Loucy (cell line): ENCODE measurements around the gene ALK.
A peak's percentile ranks its signal among the peaks of the same experiment; 100 is the strongest.

ENCODE experiments used
- H2AFZ ChIP-seq: fragments of 200-600 bp; sonication (generic); 2 replicates; pipeline ENCODE4 v1.6.0; 2016; ENCODE audit warnings: antibody characterized with exemption, mild to moderate bottlenecking, low read length, moderate library complexity
- H3F3A ChIP-seq: fragments of 200-600 bp; 2 replicates; pipeline ENCODE4 v1.6.0; 2016; ENCODE audit warnings: antibody characterized with exemption, low read depth, mild to moderate bottlenecking
- H3K27me3 ChIP-seq: fragments of 200-600 bp; sonication (generic); 2 replicates; pipeline ENCODE4 v1.6.1; 2014; ENCODE audit warnings: low read length, mild to moderate bottlenecking; ENCODE audit not compliant: insufficient read depth, poor library complexity, severe bottlenecking
- H3K36me3 ChIP-seq: fragments of 200-600 bp; sonication (generic); 2 replicates; pipeline ENCODE4 v1.6.1; 2016; ENCODE audit warnings: low read length; ENCODE audit not compliant: insufficient read depth
- H3K4me1 ChIP-seq: fragments of 200-600 bp; sonication (generic); 2 replicates; pipeline ENCODE4 v1.5.1; 2014; ENCODE audit warnings: low read length, mild to moderate bottlenecking; ENCODE audit not compliant: insufficient read depth, poor library complexity, severe bottlenecking
- H3K4me2 ChIP-seq: fragments of 200-600 bp; sonication (generic); 2 replicates; pipeline ENCODE4 v1.6.0; 2014; ENCODE audit warnings: antibody characterized with exemption, low read length, low read depth, mild to moderate bottlenecking; ENCODE audit not compliant: poor library complexity, severe bottlenecking
- H3K4me3 ChIP-seq: fragments of 200-600 bp; sonication (generic); 2 replicates; pipeline ENCODE4 v1.5.1; 2014; ENCODE audit warnings: low read length, mild to moderate bottlenecking, mixed read lengths; ENCODE audit not compliant: poor library complexity, severe bottlenecking
- H3K79me2 ChIP-seq: fragments of 200-600 bp; sonication (generic); 2 replicates; pipeline ENCODE4 v1.6.1; 2014; ENCODE audit warnings: low read length; ENCODE audit not compliant: insufficient read depth
- H3K9ac ChIP-seq: fragments of 200-600 bp; sonication (generic); 2 replicates; pipeline ENCODE4 v1.6.0; 2014; ENCODE audit warnings: mild to moderate bottlenecking, low read depth, low read length, moderate library complexity; ENCODE audit not compliant: poor library complexity, severe bottlenecking
- H3K9me2 ChIP-seq: fragments of 200-600 bp; sonication (generic); replicated peaks from 2 replicates; pipeline ENCODE4 v1.6.1; 2016; ENCODE audit warnings: low read depth, low read length, mixed read lengths
- H3K9me3 ChIP-seq: fragments of 200-600 bp; sonication (generic); 2 replicates; pipeline ENCODE4 v1.6.1; 2014; ENCODE audit warnings: mild to moderate bottlenecking, antibody characterized with exemption, low read length, low read depth; ENCODE audit not compliant: insufficient read depth
- H4K20me1 ChIP-seq: fragments of 200-600 bp; sonication (generic); 2 replicates; pipeline ENCODE4 v1.6.0; 2014; ENCODE audit warnings: antibody characterized with exemption, low read length, mild to moderate bottlenecking; ENCODE audit not compliant: insufficient read depth, poor library complexity, severe bottlenecking
- EZH2phosphoT487 ChIP-seq: fragments of 200-600 bp; IDR thresholded peaks from 2 replicates; pipeline ENCODE4 v1.6.1; 2018; ENCODE audit warnings: antibody characterized with exemption, mild to moderate bottlenecking, moderate library complexity, borderline replicate concordance
- TF ChIP-seq, protein P1 (sequence below): fragments of 200-600 bp; sonication (generic); conservative IDR thresholded peaks from 2 replicates; pipeline ENCODE4 v1.5.1; 2014; ENCODE audit warnings: mild to moderate bottlenecking, antibody characterized with exemption, low read length

ALK gene

DNA sequence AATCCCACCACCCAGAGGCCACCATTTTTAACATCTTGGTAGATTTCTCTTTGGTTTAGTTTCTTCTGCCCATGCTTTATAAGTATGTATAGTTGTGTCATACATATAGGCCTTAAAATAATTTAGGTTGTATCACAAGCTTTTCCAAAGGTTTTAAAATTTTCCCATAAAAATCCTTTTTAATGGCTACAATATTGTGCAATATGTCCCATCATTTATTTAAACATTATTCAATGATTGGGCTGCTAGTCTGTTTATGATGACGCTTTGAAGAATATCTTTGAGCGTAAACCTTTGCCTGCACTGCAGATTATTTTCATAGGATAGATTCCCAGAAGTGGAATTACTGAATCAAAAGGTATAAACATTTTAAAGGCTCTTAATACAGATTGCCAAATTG lies 588.8 kb downstream of the ALK start:
- Histone ChIP-seq H3K9me3 (no peaks in the 10 kb centered on the region), H2AFZ (no peak overlapping the region), H3K79me2 (no peaks in the 10 kb centered on the region), H3K4me2 (no peak overlapping the region), H3K4me1 (no peaks in the 10 kb centered on the region), H4K20me1 (no peaks in the 10 kb centered on the region), H3K36me3 (no peaks in the 10 kb centered on the region), H3K9me2 (no peaks in the 10 kb centered on the region), H3K9ac (no peak overlapping the region), H3K27me3 (no peaks in the 10 kb centered on the region), H3K4me3 (no peak overlapping the region), H3F3A (no peaks in the 10 kb centered on the region)
- TF ChIP-seq, protein P1, sequence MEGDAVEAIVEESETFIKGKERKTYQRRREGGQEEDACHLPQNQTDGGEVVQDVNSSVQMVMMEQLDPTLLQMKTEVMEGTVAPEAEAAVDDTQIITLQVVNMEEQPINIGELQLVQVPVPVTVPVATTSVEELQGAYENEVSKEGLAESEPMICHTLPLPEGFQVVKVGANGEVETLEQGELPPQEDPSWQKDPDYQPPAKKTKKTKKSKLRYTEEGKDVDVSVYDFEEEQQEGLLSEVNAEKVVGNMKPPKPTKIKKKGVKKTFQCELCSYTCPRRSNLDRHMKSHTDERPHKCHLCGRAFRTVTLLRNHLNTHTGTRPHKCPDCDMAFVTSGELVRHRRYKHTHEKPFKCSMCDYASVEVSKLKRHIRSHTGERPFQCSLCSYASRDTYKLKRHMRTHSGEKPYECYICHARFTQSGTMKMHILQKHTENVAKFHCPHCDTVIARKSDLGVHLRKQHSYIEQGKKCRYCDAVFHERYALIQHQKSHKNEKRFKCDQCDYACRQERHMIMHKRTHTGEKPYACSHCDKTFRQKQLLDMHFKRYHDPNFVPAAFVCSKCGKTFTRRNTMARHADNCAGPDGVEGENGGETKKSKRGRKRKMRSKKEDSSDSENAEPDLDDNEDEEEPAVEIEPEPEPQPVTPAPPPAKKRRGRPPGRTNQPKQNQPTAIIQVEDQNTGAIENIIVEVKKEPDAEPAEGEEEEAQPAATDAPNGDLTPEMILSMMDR = no peak
- no peak for TF ChIP-seq EZH2phosphoT487

DNA sequence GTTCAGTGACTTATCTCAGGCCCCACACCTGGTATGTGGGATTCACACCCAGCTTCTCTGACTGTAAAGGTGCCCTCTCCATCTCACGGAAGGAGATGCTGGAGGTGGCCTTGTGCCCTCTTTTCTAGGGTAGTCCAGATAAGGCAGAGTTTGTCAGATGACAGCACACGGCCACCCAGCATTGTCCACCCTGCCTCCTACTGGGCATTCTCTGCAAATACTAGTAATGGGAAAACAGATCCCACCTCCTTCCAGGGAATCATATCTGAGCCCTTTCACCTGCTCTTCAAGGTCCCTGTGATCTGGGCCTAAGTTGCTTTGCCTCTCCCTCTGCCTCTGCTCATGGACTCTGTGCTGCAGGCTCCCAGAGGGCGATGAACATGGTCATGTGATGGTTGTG lies 591.5 kb downstream of the ALK start:
- no peaks in the 10 kb centered on the region for H4K20me1 ChIP-seq
- no peaks in the 10 kb centered on the region for H3F3A ChIP-seq
- no peak overlapping the region for H3K4me3 ChIP-seq
- no peaks in the 10 kb centered on the region for H3K79me2 ChIP-seq
- TF ChIP-seq EZH2phosphoT487 = no peak
- TF ChIP-seq, protein P1 = peak; percentile 54
- H3K27me3 ChIP-seq = no peaks in the 10 kb centered on the region
- no peak overlapping the region for H2AFZ ChIP-seq
- no peaks in the 10 kb centered on the region for H3K4me1 ChIP-seq
- no peaks in the 10 kb centered on the region for H3K36me3 ChIP-seq
- H3K9me2 ChIP-seq = no peaks in the 10 kb centered on the region
- H3K9ac ChIP-seq = no peak overlapping the region
- H3K4me2 ChIP-seq = no peak overlapping the region
- H3K9me3 ChIP-seq = no peaks in the 10 kb centered on the region

DNA sequence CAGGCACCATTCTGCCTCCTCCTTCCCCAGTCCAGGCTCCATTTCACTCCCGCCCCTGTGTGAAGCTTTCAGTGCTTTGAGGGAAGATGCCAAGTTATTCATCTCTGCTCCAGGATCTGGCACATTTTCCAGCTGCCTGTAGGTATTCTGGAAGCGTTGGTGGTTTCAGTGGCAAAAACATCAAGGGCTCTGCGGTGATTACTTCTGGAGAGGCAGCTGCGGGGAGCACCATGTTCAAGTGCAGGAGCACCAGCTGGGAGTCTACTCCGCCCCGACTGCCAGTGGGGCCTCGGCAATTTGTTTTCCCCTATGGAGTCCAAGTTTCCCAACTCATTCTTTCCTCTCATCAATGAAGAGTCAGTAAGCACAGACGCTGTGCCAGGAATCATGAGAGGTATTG lies 594.5 kb downstream of the ALK start:
- Histone ChIP-seq H3F3A (no peaks in the 10 kb centered on the region), H2AFZ (no peak overlapping the region), H3K9ac (no peak overlapping the region), H3K9me2 (no peaks in the 10 kb centered on the region), H3K79me2 (no peaks in the 10 kb centered on the region), H3K9me3 (no peaks in the 10 kb centered on the region), H4K20me1 (no peaks in the 10 kb centered on the region), H3K36me3 (no peaks in the 10 kb centered on the region), H3K4me1 (peaks cover 5% of the 10 kb centered on the region), H3K4me3 (no peak overlapping the region), H3K27me3 (no peaks in the 10 kb centered on the region), H3K4me2 (no peak overlapping the region)
- TF ChIP-seq, protein P1 = no peak
- TF ChIP-seq EZH2phosphoT487 = no peak
